WTC11 (cell line): ENCODE data around the gene CCDC71. TPM values are rescaled to one million over a fixed set of nuclear protein-coding genes. Genes with fewer than 3 reads are reported as not detected.
A peak's percentile ranks its signal among the peaks of the same experiment; 100 is the strongest.

Experiments
- ATAC-seq: fragments of 200-7000 bp; cut with Tn5 transposase; 2 replicates; pipeline ENCODE4 v1.10.0; 2021; ENCODE audit warnings: mild to moderate bottlenecking, moderate library complexity
- CTCF ChIA-PET: fragments of 300-600 bp; sonication (Branson Sonifier 250); formaldehyde crosslinking; loops from one replicate; lab custom pipeline; 2021; ENCODE audit warnings: antibody characterized with exemption; lab: Charles Lee
- POLR2A ChIA-PET: fragments of 350-600 bp; sonication (Branson Sonifier 250); formaldehyde crosslinking; loops from one replicate; lab custom pipeline; 2021; ENCODE audit warnings: antibody characterized with exemption; lab: Charles Lee
- DNase-seq: peaks from one replicate; pipeline ENCODE4 v3.0.0; 2021; ENCODE audit warnings: low spot score
- H3K27ac Mint-ChIP-seq: 2 replicates; pipeline ENCODE4 v1.8.0; 2021; ENCODE audit warnings: mixed read lengths
- H3K27me3 Mint-ChIP-seq: 2 replicates; pipeline ENCODE4 v1.8.0; 2021; ENCODE audit warnings: low read depth, mild to moderate bottlenecking, moderate library complexity, mixed read lengths
- H3K36me3 Mint-ChIP-seq: 2 replicates; pipeline ENCODE4 v1.8.0; 2021; ENCODE audit warnings: mixed read lengths
- H3K4me1 Mint-ChIP-seq: 2 replicates; pipeline ENCODE4 v1.8.0; 2022; ENCODE audit warnings: mixed read lengths
- H3K4me3 Mint-ChIP-seq: 2 replicates; pipeline ENCODE4 v1.8.0; 2021; ENCODE audit warnings: mild to moderate bottlenecking, moderate library complexity, mixed read lengths
- H3K9me3 Mint-ChIP-seq: 2 replicates; pipeline ENCODE4 v1.8.0; 2021; ENCODE audit warnings: mixed read lengths
- CBFB ChIP-seq: sonication (generic); formaldehyde crosslinking; IDR thresholded peaks from 2 replicates; pipeline ENCODE4 v1.8.1; 2022; ENCODE audit warnings: mild to moderate bottlenecking, low read depth, missing genetic modification reagents
- CTCF ChIP-seq: fragments of 200-600 bp; IDR thresholded peaks from 2 replicates; pipeline ENCODE4 v1.8.0; 2022; ENCODE audit warnings: antibody characterized with exemption
- ESRRA ChIP-seq: sonication (generic); formaldehyde crosslinking; IDR thresholded peaks from 2 replicates; pipeline ENCODE4 v1.8.1; 2022; ENCODE audit warnings: mild to moderate bottlenecking, missing genetic modification reagents, borderline replicate concordance
- ETV6 ChIP-seq: sonication (generic); formaldehyde crosslinking; IDR thresholded peaks from 2 replicates; pipeline ENCODE4 v1.8.1; 2022; ENCODE audit warnings: mild to moderate bottlenecking, missing genetic modification reagents
- FOXK1 ChIP-seq: sonication (generic); formaldehyde crosslinking; IDR thresholded peaks from 2 replicates; pipeline ENCODE4 v1.8.0; 2022; ENCODE audit warnings: mild to moderate bottlenecking, moderate library complexity, missing genetic modification reagents
- FOXP1 ChIP-seq: sonication (generic); formaldehyde crosslinking; IDR thresholded peaks from 2 replicates; pipeline ENCODE4 v1.8.0; 2022; ENCODE audit warnings: missing genetic modification reagents, mild to moderate bottlenecking, moderate library complexity, borderline replicate concordance
- HMGA2 ChIP-seq: fragments of 250-450 bp; sonication (Bioruptor Pico); IDR thresholded peaks from 2 replicates; pipeline ENCODE4 v1.4.0; 2021; ENCODE audit warnings: mild to moderate bottlenecking, moderate library complexity
- JUN ChIP-seq: sonication (generic); formaldehyde crosslinking; IDR thresholded peaks from 2 replicates; pipeline ENCODE4 v1.8.0; 2023; ENCODE audit warnings: mild to moderate bottlenecking, missing genetic modification reagents
- MLX ChIP-seq: sonication (generic); formaldehyde crosslinking; IDR thresholded peaks from 2 replicates; pipeline ENCODE4 v1.8.1; 2023; ENCODE audit warnings: mild to moderate bottlenecking, missing genetic modification reagents, moderate library complexity
- NFE2L1 ChIP-seq: sonication (generic); formaldehyde crosslinking; IDR thresholded peaks from 2 replicates; pipeline ENCODE4 v1.8.1; 2023; ENCODE audit warnings: missing genetic modification reagents
- OVOL2 ChIP-seq: fragments of 250-450 bp; sonication (Bioruptor Pico); IDR thresholded peaks from 2 replicates; pipeline ENCODE4 v1.9.0; 2021; ENCODE audit warnings: mild to moderate bottlenecking, borderline replicate concordance
- PREB ChIP-seq: sonication (generic); formaldehyde crosslinking; IDR thresholded peaks from 2 replicates; pipeline ENCODE4 v1.8.1; 2022; ENCODE audit warnings: mild to moderate bottlenecking, missing genetic modification reagents, moderate library complexity, borderline replicate concordance
- RELA ChIP-seq: sonication (generic); formaldehyde crosslinking; IDR thresholded peaks from 2 replicates; pipeline ENCODE4 v1.8.1; 2022; ENCODE audit warnings: missing genetic modification reagents, mild to moderate bottlenecking, borderline replicate concordance
- RORB ChIP-seq: fragments of 250-450 bp; sonication (Bioruptor Pico); IDR thresholded peaks from 2 replicates; pipeline ENCODE4 v1.9.0; 2021; ENCODE audit warnings: mild to moderate bottlenecking
- SOX15 ChIP-seq: fragments of 250-450 bp; sonication (Bioruptor Pico); IDR thresholded peaks from 2 replicates; pipeline ENCODE4 v1.9.0; 2021; ENCODE audit warnings: mild to moderate bottlenecking
- SP1 ChIP-seq: sonication (generic); formaldehyde crosslinking; conservative IDR thresholded peaks from 2 replicates; pipeline ENCODE4 v1.8.1; 2022; ENCODE audit warnings: missing genetic modification reagents
- TCF7 ChIP-seq: sonication (generic); formaldehyde crosslinking; IDR thresholded peaks from 2 replicates; pipeline ENCODE4 v1.8.0; 2022; ENCODE audit warnings: mild to moderate bottlenecking, low read depth, missing genetic modification reagents, moderate library complexity
- TEAD1 ChIP-seq: sonication (generic); formaldehyde crosslinking; IDR thresholded peaks from 2 replicates; pipeline ENCODE4 v1.8.0; 2022; ENCODE audit warnings: mild to moderate bottlenecking, missing genetic modification reagents
- TP53 ChIP-seq: sonication (generic); formaldehyde crosslinking; IDR thresholded peaks from 2 replicates; pipeline ENCODE4 v1.8.1; 2023; ENCODE audit warnings: mild to moderate bottlenecking, missing genetic modification reagents
- ZNF121 ChIP-seq: sonication (generic); formaldehyde crosslinking; IDR thresholded peaks from 2 replicates; pipeline ENCODE4 v1.8.0; 2023; ENCODE audit warnings: missing genetic modification reagents
- ZNF138 ChIP-seq: sonication (generic); formaldehyde crosslinking; conservative IDR thresholded peaks from 2 replicates; pipeline ENCODE4 v1.8.1; 2022; ENCODE audit warnings: mild to moderate bottlenecking, moderate library complexity, missing genetic modification reagents
- ZNF219 ChIP-seq: sonication (generic); formaldehyde crosslinking; IDR thresholded peaks from 2 replicates; pipeline ENCODE4 v1.8.0; 2023; ENCODE audit warnings: missing genetic modification reagents, mild to moderate bottlenecking, borderline replicate concordance
- ZNF317 ChIP-seq: sonication (generic); formaldehyde crosslinking; IDR thresholded peaks from 2 replicates; pipeline ENCODE4 v1.8.1; 2023; ENCODE audit warnings: low read depth, mild to moderate bottlenecking, moderate library complexity, missing genetic modification reagents, borderline replicate concordance
- ZNF396 ChIP-seq: fragments of 250-450 bp; sonication (Bioruptor Pico); IDR thresholded peaks from 2 replicates; pipeline ENCODE4 v1.8.0; 2021; ENCODE audit warnings: mild to moderate bottlenecking, moderate library complexity, borderline replicate concordance
- total RNA-seq: library from RNA; stranded (reverse); gene quantifications from 3 replicates; pipeline ENCODE4 v1.2.3, GENCODE V29; 2021
- TF ChIP-seq, protein P1 (sequence below): sonication (generic); formaldehyde crosslinking; IDR thresholded peaks from 2 replicates; pipeline ENCODE4 v1.8.1; 2023; ENCODE audit warnings: mild to moderate bottlenecking, missing genetic modification reagents, borderline replicate concordance
- TF ChIP-seq, protein P2 (sequence below): fragments of 250-450 bp; sonication (Bioruptor Pico); conservative IDR thresholded peaks from 2 replicates; pipeline ENCODE4 v1.9.0; 2021; ENCODE audit warnings: mild to moderate bottlenecking
- TF ChIP-seq, protein P3 (sequence below): sonication (generic); formaldehyde crosslinking; IDR thresholded peaks from 2 replicates; pipeline ENCODE4 v1.8.1; 2022; ENCODE audit warnings: low read depth, mild to moderate bottlenecking, moderate library complexity, missing genetic modification reagents, borderline replicate concordance

The CCDC71 gene
- total RNA-seq, 1 experiment from 2014 or later = 29.8 TPM

DNA sequence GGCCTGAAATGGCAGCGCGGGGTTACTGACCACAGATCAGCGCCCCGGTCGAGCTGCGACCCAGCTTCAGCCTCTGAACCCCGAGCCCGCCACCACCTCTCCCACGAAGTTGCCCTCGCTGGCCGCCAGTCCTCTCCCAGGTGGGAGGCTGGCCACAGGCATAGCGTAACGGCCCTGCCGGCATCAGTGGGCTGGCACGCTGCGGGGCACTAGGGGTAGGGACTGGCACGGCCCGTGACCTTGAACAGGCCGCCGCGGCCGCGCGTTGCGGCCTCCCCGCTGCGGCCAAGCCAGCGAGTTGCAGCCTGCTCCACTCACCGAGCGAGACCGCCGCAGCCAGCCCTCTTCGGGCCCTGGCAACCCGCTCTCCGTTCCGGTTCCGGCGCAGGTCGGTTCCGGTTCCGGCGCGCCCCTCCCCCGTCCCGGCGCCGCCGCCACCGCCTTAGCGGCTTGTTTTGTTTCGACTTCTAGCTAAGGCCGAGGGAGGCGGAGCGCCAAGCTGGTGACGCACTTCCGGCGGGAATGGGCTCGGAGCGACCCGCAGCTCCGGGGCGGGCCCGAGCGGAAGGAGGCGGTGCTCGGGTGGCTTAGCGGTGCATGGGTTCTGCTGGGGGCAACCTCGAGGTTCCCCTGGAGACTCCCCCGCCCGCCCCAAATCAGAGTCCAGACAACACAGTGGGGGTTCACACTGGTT lies 45.5 kb downstream of the CCDC71 start, which contains the start of gene USP19:
Gene USP19 (minus strand): TSS at position 386 of the 694 bp plus-strand sequence. CDS start 1,678 bp downstream, outside the sequence.
- CTCF ChIA-PET = interaction anchor here (0.6 to 2.6 kb wide), 10 partner anchors 10 to 220 kb away, joined by 4 to 19 read pairs (median 7); partner anchors contain the start of genes KLHDC8B, LAMB2, NDUFAF3 and QRICH1
- TF ChIP-seq ESRRA = peak; percentile 39; the same call in 1 of the 2 replicates
- no peak for TF ChIP-seq CTCF
- TF ChIP-seq OVOL2 (CRISPR knock-in tag) = no peak
- TF ChIP-seq ZNF317 (CRISPR knock-in tag) = no peak
- TF ChIP-seq SP1 (CRISPR knock-in tag) = peak; percentile 90
- no peak for TF ChIP-seq ZNF219 (CRISPR knock-in tag)
- TF ChIP-seq, protein P1, sequence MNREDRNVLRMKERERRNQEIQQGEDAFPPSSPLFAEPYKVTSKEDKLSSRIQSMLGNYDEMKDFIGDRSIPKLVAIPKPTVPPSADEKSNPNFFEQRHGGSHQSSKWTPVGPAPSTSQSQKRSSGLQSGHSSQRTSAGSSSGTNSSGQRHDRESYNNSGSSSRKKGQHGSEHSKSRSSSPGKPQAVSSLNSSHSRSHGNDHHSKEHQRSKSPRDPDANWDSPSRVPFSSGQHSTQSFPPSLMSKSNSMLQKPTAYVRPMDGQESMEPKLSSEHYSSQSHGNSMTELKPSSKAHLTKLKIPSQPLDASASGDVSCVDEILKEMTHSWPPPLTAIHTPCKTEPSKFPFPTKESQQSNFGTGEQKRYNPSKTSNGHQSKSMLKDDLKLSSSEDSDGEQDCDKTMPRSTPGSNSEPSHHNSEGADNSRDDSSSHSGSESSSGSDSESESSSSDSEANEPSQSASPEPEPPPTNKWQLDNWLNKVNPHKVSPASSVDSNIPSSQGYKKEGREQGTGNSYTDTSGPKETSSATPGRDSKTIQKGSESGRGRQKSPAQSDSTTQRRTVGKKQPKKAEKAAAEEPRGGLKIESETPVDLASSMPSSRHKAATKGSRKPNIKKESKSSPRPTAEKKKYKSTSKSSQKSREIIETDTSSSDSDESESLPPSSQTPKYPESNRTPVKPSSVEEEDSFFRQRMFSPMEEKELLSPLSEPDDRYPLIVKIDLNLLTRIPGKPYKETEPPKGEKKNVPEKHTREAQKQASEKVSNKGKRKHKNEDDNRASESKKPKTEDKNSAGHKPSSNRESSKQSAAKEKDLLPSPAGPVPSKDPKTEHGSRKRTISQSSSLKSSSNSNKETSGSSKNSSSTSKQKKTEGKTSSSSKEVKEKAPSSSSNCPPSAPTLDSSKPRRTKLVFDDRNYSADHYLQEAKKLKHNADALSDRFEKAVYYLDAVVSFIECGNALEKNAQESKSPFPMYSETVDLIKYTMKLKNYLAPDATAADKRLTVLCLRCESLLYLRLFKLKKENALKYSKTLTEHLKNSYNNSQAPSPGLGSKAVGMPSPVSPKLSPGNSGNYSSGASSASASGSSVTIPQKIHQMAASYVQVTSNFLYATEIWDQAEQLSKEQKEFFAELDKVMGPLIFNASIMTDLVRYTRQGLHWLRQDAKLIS = 0 out of 2 replicates have a peak, but pooled peaks have one; percentile 52
- peak; percentile 86 for TF ChIP-seq ETV6
- no peak for TF ChIP-seq HMGA2 (CRISPR knock-in tag)
- peak; percentile 88; the same call in 1 of the 2 replicates for TF ChIP-seq FOXP1 (CRISPR knock-in tag)
- 0 out of 2 replicates have a peak, but pooled peaks have one; percentile 10 for TF ChIP-seq JUN
- TF ChIP-seq PREB (CRISPR knock-in tag) = no peak
- no peak; the same call in none of the 2 replicates for TF ChIP-seq RELA
- peak; percentile 73; the same call in 1 of the 2 replicates for TF ChIP-seq ZNF138 (CRISPR knock-in tag)
- TF ChIP-seq RORB = no peak
- no peak for TF ChIP-seq ZNF396 (CRISPR knock-in tag)
- no peak for TF ChIP-seq MLX
- TF ChIP-seq FOXK1 (CRISPR knock-in tag) = peak; percentile 97
- TF ChIP-seq, protein P2, sequence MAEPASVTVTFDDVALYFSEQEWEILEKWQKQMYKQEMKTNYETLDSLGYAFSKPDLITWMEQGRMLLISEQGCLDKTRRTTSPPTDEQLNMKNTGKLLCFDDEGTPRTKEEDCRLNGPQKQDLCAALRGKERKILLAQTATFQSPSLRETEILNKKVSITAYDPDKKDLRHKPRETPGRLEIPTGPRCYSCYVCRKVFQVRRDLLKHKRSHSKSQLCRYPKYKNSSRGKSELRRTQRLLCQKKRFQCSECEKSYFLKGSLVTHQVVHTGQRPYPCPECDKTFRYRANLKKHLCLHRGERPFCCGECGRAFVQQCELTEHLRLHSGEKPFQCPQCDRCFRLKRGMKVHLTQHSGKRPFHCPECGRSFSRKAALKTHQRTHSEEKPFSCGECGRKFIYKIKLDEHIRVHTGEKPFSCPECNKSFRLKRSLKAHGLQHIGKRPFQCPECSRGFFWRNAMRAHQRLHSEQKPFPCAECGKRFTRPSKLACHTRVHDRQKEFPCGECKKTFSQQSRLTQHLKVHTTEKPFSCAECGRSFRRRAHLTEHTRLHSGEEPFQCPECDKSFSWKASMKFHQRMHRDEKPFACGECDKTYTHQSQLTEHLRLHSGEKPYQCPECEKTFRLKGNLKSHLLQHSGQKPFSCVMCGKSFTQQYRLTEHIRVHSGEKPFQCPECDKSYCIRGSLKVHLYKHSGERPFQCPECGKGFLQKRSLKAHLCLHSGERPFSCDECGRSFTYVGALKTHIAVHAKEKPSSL (CRISPR knock-in tag) = no peak
- 0 out of 2 replicates have a peak, but pooled peaks have one; percentile 59 for TF ChIP-seq TCF7 (CRISPR knock-in tag)
- TF ChIP-seq SOX15 = no peak
- peak; percentile 89; the same call in 1 of the 2 replicates for TF ChIP-seq TEAD1 (CRISPR knock-in tag)
- peak; percentile 71; the same call in 1 of the 2 replicates for TF ChIP-seq TP53 (CRISPR knock-in tag)
- no peak for TF ChIP-seq NFE2L1
- TF ChIP-seq CBFB (CRISPR knock-in tag) = no peak; the same call in none of the 2 replicates
- no peak for TF ChIP-seq ZNF121 (CRISPR knock-in tag)
- TF ChIP-seq, protein P3, sequence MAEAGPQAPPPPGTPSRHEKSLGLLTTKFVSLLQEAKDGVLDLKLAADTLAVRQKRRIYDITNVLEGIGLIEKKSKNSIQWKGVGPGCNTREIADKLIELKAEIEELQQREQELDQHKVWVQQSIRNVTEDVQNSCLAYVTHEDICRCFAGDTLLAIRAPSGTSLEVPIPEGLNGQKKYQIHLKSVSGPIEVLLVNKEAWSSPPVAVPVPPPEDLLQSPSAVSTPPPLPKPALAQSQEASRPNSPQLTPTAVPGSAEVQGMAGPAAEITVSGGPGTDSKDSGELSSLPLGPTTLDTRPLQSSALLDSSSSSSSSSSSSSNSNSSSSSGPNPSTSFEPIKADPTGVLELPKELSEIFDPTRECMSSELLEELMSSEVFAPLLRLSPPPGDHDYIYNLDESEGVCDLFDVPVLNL (CRISPR knock-in tag) = no peak

More for the DNA sequence above, 45.5 kb downstream of the CCDC71 start, which contains the start of gene USP19:
- Mint-ChIP-seq H3K4me3 (peak within 1 kb of the TSS; percentile 82), H3K36me3 (peaks cover 30% of the 10 kb centered on the region), H3K9me3 (no peaks in the 10 kb centered on the region), H3K4me1 (peaks cover 4% of the 10 kb centered on the region), H3K27me3 (no peaks in the 10 kb centered on the region), H3K27ac (peak within 1 kb of the TSS; percentile 87)
- ATAC-seq = peak; percentile 95
- POLR2A ChIA-PET = interaction anchor here (0.7 to 2.7 kb wide), 8 partner anchors 12 to 457 kb away, joined by 3 to 20 read pairs (median 4); partner anchors contain the start of genes LAMB2, NDUFAF3, QRICH1 and USP4
- peak; percentile 93 for DNase-seq
